ENCODE results near the gene DOK4.

GRCh38 chr16:57529391-57530103, 43.3 kb upstream of the DOK4 start:
- TF ChIP-seq, protein P1, sequence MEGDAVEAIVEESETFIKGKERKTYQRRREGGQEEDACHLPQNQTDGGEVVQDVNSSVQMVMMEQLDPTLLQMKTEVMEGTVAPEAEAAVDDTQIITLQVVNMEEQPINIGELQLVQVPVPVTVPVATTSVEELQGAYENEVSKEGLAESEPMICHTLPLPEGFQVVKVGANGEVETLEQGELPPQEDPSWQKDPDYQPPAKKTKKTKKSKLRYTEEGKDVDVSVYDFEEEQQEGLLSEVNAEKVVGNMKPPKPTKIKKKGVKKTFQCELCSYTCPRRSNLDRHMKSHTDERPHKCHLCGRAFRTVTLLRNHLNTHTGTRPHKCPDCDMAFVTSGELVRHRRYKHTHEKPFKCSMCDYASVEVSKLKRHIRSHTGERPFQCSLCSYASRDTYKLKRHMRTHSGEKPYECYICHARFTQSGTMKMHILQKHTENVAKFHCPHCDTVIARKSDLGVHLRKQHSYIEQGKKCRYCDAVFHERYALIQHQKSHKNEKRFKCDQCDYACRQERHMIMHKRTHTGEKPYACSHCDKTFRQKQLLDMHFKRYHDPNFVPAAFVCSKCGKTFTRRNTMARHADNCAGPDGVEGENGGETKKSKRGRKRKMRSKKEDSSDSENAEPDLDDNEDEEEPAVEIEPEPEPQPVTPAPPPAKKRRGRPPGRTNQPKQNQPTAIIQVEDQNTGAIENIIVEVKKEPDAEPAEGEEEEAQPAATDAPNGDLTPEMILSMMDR (IDR thresholded peaks at IDR 0.05): no peak
- no peak for TF ChIP-seq EZH2 (IDR thresholded peaks at IDR 0.05; ENCODE audit: borderline replicate concordance, insufficient read depth, low read depth, low read length, poor library complexity, severe bottlenecking)
